ENCODE results near the gene ASPSCR1. TPM values are rescaled to one million over a fixed set of nuclear protein-coding genes. Genes with fewer than 3 reads are reported as not detected.

ASPSCR1 gene
- total and polyA plus RNA-seq, 2 of the 13 experiments (the other 11 are each of a cell fraction or from before 2014, with no cell fraction given), result 274 to 314 TPM

- TF ChIP-seq ZNF512 (CRISPR knock-in tag; IDR thresholded peaks at IDR 0.05), result peak; percentile 73; the same call in 1 of the 2 replicates
- peak; percentile 97; the same call in 1 of the 2 replicates for TF ChIP-seq SAFB2 (CRISPR knock-in tag; IDR thresholded peaks at IDR 0.05; ENCODE audit: borderline replicate concordance, low read depth)
- no peak for TF ChIP-seq MLX (CRISPR knock-in tag; IDR thresholded peaks at IDR 0.05)
- TF ChIP-seq HES4 (CRISPR knock-in tag; IDR thresholded peaks at IDR 0.05; ENCODE audit: borderline replicate concordance), result peak; percentile 57
- no peak for TF ChIP-seq RARG (CRISPR knock-in tag; IDR thresholded peaks at IDR 0.05; ENCODE audit: low read depth)
- TF ChIP-seq SMC3 (IDR thresholded peaks at IDR 0.05; ENCODE audit: low read length), result no peak
- no peak for TF ChIP-seq ZNF841 (CRISPR knock-in tag; IDR thresholded peaks at IDR 0.05; ENCODE audit: borderline replicate concordance)
- TF ChIP-seq ZFYVE20 (CRISPR knock-in tag; IDR thresholded peaks at IDR 0.05; ENCODE audit: borderline replicate concordance, low read depth), result peak; percentile 54; the same call in 1 of the 2 replicates
- TF ChIP-seq ZBTB4 (CRISPR knock-in tag; IDR thresholded peaks at IDR 0.05; ENCODE audit: borderline replicate concordance), result no peak; the same call in 1 of the 2 replicates
- TF ChIP-seq WIZ (CRISPR knock-in tag; IDR thresholded peaks at IDR 0.05), result peak; percentile 85
- no peak for TF ChIP-seq SMARCC2 (IDR thresholded peaks at IDR 0.05)
- peak; percentile 31; the same call in 1 of the 2 replicates for TF ChIP-seq ZSCAN31 (CRISPR knock-in tag; IDR thresholded peaks at IDR 0.05; ENCODE audit: low read depth)
- peak; percentile 93 for TF ChIP-seq MED8 (CRISPR knock-in tag; IDR thresholded peaks at IDR 0.05; ENCODE audit: insufficient replicate concordance)
- TF ChIP-seq MIER2 (CRISPR knock-in tag; IDR thresholded peaks at IDR 0.05), result no peak
- TF ChIP-seq NFKB2 (CRISPR knock-in tag; IDR thresholded peaks at IDR 0.05; ENCODE audit: borderline replicate concordance), result peak; percentile 24; the same call in 1 of the 2 replicates
- TF ChIP-seq AHDC1 (CRISPR knock-in tag; IDR thresholded peaks at IDR 0.05; ENCODE audit: borderline replicate concordance), result no peak; the same call in 1 of the 2 replicates
- no peak for TF ChIP-seq HOXA7 (CRISPR knock-in tag; IDR thresholded peaks at IDR 0.05)
These were observed 16.5 kb downstream of the ASPSCR1 start (continued) for GRCh38 chr17:81993729-81994592.
